Stimulated activated CD4-positive, alpha-beta T cell treated with anti-CD3 and anti-CD28 coated beads, Interleukin-4, amount 100 ng/mL, for 1 hour (primary cell): ENCODE data around the gene NUDT15.
"Not testable (repeated sequence)": the region's sequence is repeated elsewhere in the genome, so short reads cannot be mapped to it uniquely, and the experiment has no call there.

Source experiments
- DNase-seq: peaks from one replicate; pipeline ENCODE4 v3.0.0-alpha.2; 2020

The NUDT15 gene

DNA sequence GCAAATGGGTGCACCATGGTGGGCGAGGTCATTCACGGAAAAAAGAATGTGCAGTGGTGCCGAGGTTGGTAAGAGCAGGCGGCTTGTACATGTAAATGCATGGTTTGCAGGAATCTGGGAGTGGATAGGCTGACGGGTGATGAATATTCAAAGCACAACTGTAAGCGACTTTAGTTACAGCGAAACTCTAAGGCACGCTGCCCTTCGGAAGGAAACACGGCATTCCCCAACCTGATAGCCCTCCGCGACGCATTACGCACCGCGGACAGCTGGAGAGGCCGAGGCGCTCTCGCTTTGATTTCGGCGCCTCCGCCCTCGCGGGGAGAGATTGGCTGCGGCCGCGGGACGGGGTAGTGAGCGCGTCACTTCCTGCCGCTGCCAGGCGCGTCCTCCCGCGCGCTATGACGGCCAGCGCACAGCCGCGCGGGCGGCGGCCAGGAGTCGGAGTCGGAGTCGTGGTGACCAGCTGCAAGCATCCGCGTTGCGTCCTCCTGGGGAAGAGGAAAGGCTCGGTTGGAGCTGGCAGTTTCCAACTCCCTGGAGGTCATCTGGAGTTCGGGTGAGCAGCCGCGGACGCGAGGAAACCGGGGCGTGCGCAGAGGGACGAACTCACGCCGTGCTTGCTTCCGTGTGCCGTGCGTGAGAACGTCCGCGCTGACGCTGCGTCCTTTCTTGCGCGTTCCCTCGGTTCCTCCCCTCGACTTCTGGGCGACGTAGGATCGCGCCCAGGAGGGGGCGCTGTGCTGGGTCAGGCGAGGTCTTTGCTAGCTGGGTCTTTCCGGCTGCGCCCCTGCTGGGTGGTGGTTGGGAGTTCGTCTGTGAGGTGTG lies at the start of gene NUDT15:
Gene NUDT15, plus strand, starts transcription at position 381 of the 828 bp plus-strand sequence. Its CDS starts 21 bp downstream, at position 402.
- peak; percentile 94 for DNase-seq

DNA sequence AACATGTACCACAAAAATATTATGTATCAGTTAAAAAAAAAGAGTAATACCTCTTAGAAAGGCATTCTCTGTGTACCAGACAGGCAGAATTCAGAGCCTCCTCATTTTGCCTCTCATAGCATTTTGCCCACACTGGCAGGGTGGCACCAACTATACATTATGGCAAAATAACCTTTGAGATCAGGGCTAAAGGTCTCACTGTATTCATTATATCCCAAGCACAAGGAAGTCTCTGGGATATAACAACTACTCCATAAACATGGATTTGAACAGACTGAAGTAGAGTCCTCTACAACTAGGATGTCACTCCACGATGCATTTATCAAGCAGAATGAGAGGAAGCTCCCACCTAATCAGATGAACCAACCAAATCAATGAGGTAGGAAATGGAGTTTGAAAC lies 47.1 kb upstream of the NUDT15 start:
- no peak for DNase-seq

GRCh38 chr13:47990920-47991466 lies 46.5 kb upstream of the NUDT15 start:
- no peak for DNase-seq

- no peak for DNase-seq
Measured at GRCh38 chr13:47991859-47992258, 45.7 kb upstream of the NUDT15 start.

DNA sequence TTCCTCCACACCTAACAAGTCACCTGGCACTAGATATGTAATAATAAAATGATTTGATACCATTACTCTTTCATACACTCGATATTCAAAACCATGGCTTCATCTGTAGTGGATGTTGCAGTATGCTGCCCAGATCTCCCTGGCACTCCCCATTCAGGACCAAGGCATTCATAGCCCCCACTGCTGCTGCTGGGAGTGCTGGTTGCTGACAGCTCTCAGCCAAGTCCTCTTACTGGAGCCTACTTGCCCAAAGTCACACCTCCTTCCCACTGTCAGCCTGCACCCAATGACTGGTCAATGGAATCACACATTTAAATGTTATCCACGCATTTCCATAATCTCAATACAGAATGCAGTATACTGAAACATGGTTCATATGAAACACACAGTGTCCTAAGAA lies 40.1 kb upstream of the NUDT15 start:
- DNase-seq: no peak

- no peak for DNase-seq
Measured at GRCh38 chr13:47999973-48000372, 37.6 kb upstream of the NUDT15 start.

DNA sequence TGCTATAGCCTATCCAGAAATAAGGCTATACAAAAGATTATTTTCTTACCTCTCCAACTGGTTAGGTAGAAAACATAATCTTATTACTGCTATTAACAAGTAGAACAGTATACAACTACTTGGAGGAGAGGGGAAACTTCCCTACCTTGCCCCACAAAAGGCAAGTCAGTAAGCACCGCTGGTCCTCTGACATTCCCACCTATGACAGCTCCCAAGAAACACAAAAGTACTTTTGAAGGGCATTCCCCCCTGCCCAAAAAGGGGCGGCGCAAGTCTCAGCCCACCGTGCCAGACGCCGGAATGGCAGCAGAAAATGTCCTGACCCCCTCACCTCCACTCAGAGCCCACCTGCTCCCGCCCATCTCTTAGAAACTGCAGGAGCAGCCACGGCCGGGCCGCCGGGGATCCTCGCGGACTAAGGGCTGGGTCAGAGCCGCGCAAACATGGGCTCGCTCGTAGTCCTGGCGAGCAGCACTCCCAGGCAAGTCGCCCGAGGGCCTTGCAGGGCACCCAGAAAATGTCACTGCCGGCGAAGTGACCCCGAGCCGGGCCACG lies 36.9 kb upstream of the NUDT15 start:
- DNase-seq: no peak

GRCh38 chr13:48001114-48001881 lies 36.2 kb upstream of the NUDT15 start, which contains the start of gene SUCLA2:
SUCLA2 (minus strand) TSS chr13:48001273; CDS start chr13:48001269, 4 bp downstream.
- peak; percentile 93 for DNase-seq

DNA sequence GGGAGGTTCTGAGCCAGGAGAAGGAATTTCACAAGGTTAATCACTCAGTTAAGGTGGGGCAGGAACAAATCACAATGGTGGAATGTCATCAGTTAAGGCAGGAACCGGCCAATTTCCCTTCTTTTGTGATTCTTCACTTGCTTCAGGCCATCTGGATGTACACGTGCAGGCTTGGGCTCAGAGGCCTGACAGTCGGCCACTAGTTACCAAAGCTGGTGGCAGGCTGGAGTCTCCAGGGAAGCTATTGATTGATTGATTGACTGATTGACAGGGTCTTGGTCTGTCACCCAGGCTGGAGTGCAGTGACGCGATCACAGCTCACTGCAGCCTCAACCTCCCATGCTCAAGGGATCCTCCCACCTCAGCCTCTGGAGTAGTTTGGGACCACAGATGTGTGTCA lies 35.5 kb upstream of the NUDT15 start:
- DNase-seq: not testable (repeated sequence)

GRCh38 chr13:48004201-48004600 lies 33.3 kb upstream of the NUDT15 start:
- no peak for DNase-seq

DNA sequence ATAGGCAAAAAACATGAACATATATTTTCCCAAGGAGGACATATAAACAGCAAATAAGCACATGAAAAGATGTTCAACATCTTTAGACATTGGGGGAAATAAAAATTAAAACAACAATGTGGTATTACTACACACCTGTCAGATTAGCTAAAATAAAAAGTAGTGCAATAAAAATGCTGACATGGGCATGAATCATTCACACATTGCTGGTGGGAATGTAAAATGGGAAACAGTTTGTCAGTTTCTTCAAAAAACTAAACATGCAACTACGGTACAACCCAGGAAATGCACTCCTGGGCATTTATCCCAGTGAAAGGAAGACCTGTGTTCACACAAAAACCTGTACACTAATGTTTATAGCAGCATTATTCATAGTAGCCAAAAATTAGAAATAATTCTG lies 31.1 kb upstream of the NUDT15 start:
- DNase-seq: no peak

DNA sequence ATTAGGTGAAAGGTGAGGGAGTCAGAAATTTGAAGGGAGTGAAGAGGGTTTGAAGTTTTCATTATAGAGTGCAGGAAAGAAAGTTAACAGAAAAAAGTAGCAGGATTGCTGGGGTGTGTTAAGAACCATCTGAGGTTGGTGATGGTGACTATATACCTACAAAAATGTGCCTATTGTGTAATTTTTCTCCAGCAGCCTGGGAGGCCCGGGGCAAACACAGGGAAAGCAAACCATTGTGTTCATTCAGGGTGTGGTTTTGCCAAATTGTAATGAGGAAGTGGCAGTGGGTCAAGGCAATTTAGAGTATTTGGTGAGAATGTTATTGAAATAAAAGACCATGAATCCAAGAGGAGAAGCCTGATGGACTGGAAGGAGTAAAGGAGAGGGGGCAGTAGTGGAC lies 28.2 kb upstream of the NUDT15 start:
- no peak for DNase-seq

GRCh38 chr13:48010698-48011097 lies 26.8 kb upstream of the NUDT15 start:
- DNase-seq: no peak

- no peak for DNase-seq
Measured at GRCh38 chr13:48012668-48013067, 24.9 kb upstream of the NUDT15 start.

- DNase-seq: no peak
Measured at GRCh38 chr13:48014359-48014758, 23.2 kb upstream of the NUDT15 start.

DNA sequence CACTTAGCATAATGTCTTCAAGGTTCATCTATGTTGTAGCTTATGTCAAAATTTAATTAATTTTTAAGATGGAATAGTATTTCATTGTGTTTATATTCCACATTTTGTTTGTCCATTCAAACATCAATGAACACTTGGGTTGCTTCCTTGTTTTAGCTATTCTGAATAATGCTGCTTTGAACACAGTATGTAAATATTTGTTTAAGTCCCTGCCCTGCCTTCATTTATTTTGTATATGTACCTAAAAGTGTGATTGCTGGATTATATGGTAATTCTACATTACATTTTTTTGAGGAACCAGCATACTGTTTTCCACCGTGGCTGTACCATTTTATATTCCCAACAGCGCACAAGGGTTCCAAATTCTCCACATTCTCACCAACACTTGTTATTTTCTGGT lies 18.9 kb upstream of the NUDT15 start:
- no peak for DNase-seq

- DNase-seq: no peak
Measured at GRCh38 chr13:48019796-48020195, 17.7 kb upstream of the NUDT15 start.

GRCh38 chr13:48028066-48028465 lies 9.5 kb upstream of the NUDT15 start:
- no peak for DNase-seq

DNA sequence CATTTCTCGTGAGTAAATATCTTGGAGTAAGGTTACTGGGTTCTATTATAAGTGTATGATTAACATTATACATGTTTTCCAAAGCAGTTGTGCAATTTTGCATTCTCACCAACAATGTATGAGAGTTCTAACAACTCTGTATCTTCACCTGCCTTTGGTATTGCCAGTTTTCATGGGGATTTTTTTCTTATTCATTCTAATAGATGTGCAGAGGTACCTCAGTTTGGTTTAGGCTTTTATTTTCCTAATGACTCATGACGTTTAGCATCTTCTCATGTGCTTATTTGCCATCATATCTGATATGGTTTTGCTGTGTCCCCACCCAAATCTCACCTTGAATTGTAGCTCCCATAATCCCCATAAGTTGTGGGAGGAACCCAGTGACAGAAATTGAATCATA lies 7.7 kb upstream of the NUDT15 start:
- no peak for DNase-seq

DNA sequence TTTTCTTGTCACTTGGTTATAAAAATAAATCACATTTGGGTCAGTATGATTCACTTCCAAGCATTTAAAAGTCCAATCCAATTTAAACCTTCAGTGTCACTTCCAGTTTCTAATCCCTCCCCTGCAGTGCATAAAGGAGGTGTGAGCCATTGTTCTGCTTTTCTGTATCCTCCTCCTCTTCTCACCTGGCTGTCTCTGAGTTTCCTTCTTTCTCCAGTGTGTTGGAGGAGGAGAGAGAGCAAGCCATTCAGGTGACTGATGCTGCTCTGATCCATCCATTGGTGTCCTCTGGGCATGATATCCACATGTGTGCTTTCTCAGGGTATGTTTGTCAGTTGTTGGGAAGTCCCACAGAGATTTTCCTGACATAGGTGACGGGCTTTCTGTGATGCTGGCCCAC lies 1.2 kb downstream of the NUDT15 start:
- DNase-seq: no peak

DNA sequence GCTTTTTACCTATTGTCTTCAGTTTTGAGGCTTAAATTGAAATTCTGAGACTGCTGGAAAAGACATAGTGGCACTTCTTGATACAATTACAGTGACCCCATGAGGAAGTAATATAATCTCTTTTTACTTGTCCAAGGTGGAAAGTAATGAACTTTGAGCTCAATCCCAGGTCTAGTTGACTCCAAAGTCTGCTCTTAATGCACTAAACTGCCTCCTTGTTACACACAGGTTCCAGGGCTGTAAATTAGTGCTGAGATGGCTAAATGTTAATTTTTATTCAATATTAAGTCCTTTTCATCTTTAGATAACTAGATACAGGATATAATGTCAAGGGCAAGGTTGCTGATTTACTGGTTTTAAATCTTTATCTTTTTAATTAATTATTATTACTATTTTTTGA lies 2.5 kb downstream of the NUDT15 start:
- DNase-seq: no peak

GRCh38 chr13:48040896-48041295 lies 3.4 kb downstream of the NUDT15 start:
- no peak for DNase-seq

DNA sequence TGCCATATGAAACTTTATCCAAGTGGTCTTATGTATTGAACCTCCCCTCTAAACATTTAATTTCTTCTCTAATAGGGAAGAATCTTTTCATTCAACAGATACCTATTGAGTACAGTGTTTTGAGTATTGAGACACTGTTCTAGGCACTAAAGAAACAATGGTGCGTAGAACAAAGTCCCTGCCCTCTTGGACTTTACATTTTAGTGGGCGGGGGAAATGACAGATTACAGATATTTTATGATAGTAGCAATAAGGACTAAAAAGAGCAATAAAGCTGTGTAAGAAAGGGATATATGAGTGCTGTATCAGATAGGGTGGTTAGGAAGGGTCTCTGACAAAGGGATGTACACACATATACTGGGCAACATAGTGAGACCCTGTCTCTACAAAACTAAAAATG lies 5.4 kb downstream of the NUDT15 start:
- no peak for DNase-seq
